Colonic mucosa (tissue), 4 donors: Measurements from ENCODE around the gene TBCD. TPM values are rescaled to one million over a fixed set of nuclear protein-coding genes. Genes with fewer than 3 reads are reported as not detected.

Source experiments
- DNase-seq: peaks from one replicate; pipeline ENCODE4 v3.0.0-alpha.2; 2020
- H3K27ac ChIP-seq: fragments of 200-600 bp; one replicate; pipeline ENCODE4 v1.8.0; 2021
- H3K27me3 ChIP-seq: fragments of 200-600 bp; one replicate; pipeline ENCODE4 v1.8.0; 2021
- H3K36me3 ChIP-seq: fragments of 200-600 bp; one replicate; pipeline ENCODE4 v1.8.0; 2021
- H3K4me1 ChIP-seq: fragments of 200-600 bp; one replicate; pipeline ENCODE4 v1.8.0; 2021; ENCODE audit warnings: mild to moderate bottlenecking
- H3K4me3 ChIP-seq: fragments of 200-600 bp; one replicate; pipeline ENCODE4 v1.8.0; 2021
- H3K9ac ChIP-seq, 2 donors: one replicate each; pipeline ENCODE4 v1.7.0; 2013; ENCODE audit warnings: control low read depth in 2 of 2, low read depth in 2 of 2, low read length in 2 of 2
- H3K9me3 ChIP-seq: fragments of 200-600 bp; one replicate; pipeline ENCODE4 v1.8.0; 2021
- intact Hi-C: fragments of 100-400 bp; cut with DNase I; formaldehyde crosslinking; loops from one replicate; pipeline ENCODE4 v1.14.1; 2022
- total RNA-seq, 2 donors: library from RNA; stranded (reverse); fragmentation: NEBNext Ultra II Directional in 1 of 2; extraction: Animal tissue kit (Norgen Biotek cat#: 25700) in 1 of 2; gene quantifications; one replicate each; pipeline ENCODE4 v1.2.1, GENCODE V29; 2021
- TF ChIP-seq, protein P1 (sequence below): fragments of 200-600 bp; IDR thresholded peaks from one replicate; pipeline ENCODE4 v1.8.0; 2022; ENCODE audit warnings: antibody characterized with exemption, mild to moderate bottlenecking
- donor health status: healthy.
- donor health status: DM: no; HTN: no; CAD: no.
- donor health status: DM: no; HTN: no; CAD: no.

TBCD gene
- total RNA-seq, 2 donors from 2014 or later: 49.2 to 101 TPM

- no peaks in the 10 kb centered on the region for H3K36me3 ChIP-seq
- no peaks in the 10 kb centered on the region for H3K27me3 ChIP-seq
- no peak overlapping the region for H3K4me3 ChIP-seq
- no peak for DNase-seq
- H3K9ac ChIP-seq: no peak overlapping the region
- H3K27ac ChIP-seq: no peak overlapping the region
- H3K9me3 ChIP-seq: no peaks in the 10 kb centered on the region
- intact Hi-C loops: no loop called here
- TF ChIP-seq, protein P1, sequence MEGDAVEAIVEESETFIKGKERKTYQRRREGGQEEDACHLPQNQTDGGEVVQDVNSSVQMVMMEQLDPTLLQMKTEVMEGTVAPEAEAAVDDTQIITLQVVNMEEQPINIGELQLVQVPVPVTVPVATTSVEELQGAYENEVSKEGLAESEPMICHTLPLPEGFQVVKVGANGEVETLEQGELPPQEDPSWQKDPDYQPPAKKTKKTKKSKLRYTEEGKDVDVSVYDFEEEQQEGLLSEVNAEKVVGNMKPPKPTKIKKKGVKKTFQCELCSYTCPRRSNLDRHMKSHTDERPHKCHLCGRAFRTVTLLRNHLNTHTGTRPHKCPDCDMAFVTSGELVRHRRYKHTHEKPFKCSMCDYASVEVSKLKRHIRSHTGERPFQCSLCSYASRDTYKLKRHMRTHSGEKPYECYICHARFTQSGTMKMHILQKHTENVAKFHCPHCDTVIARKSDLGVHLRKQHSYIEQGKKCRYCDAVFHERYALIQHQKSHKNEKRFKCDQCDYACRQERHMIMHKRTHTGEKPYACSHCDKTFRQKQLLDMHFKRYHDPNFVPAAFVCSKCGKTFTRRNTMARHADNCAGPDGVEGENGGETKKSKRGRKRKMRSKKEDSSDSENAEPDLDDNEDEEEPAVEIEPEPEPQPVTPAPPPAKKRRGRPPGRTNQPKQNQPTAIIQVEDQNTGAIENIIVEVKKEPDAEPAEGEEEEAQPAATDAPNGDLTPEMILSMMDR: no peak
- H3K4me1 ChIP-seq: no peaks in the 10 kb centered on the region
Observed at GRCh38 chr17:82932518-82933310, 180.8 kb downstream of the TBCD start.

- no peaks in the 10 kb centered on the region for H3K9me3 ChIP-seq
- H3K27me3 ChIP-seq: no peaks in the 10 kb centered on the region
- H3K36me3 ChIP-seq: no peaks in the 10 kb centered on the region
- no peak overlapping the region for H3K9ac ChIP-seq
- no peak for DNase-seq
- no peaks in the 10 kb centered on the region for H3K4me1 ChIP-seq
- intact Hi-C loops: no loop called here
- no peak overlapping the region for H3K4me3 ChIP-seq
- H3K27ac ChIP-seq: no peak overlapping the region
- TF ChIP-seq, protein P1: no peak
Observed at GRCh38 chr17:82933911-82934310, 182.0 kb downstream of the TBCD start.

GRCh38 chr17:82935966-82936767, 184.3 kb downstream of the TBCD start:
- DNase-seq: no peak
- Histone ChIP-seq H3K4me3 (no peak overlapping the region), H3K9me3 (no peaks in the 10 kb centered on the region), H3K9ac (no peak overlapping the region), H3K36me3 (no peaks in the 10 kb centered on the region), H3K27me3 (no peaks in the 10 kb centered on the region), H3K27ac (no peak overlapping the region), H3K4me1 (no peaks in the 10 kb centered on the region)
- intact Hi-C loops: no loop called here
- TF ChIP-seq, protein P1: no peak

GRCh38 chr17:82936768-82937171, 184.9 kb downstream of the TBCD start:
- no peaks in the 10 kb centered on the region for H3K27me3 ChIP-seq
- H3K27ac ChIP-seq: no peak overlapping the region
- H3K4me3 ChIP-seq: no peak overlapping the region
- no peaks in the 10 kb centered on the region for H3K9me3 ChIP-seq
- H3K9ac ChIP-seq: no peak overlapping the region
- no peaks in the 10 kb centered on the region for H3K4me1 ChIP-seq
- TF ChIP-seq, protein P1: no peak
- H3K36me3 ChIP-seq: no peaks in the 10 kb centered on the region
- no peak for DNase-seq
- intact Hi-C loops: no loop called here

GRCh38 chr17:82937411-82938371, 185.8 kb downstream of the TBCD start:
- H3K4me1 ChIP-seq: no peaks in the 10 kb centered on the region
- no peaks in the 10 kb centered on the region for H3K27me3 ChIP-seq
- no peak for DNase-seq
- peaks cover 6% of the 10 kb centered on the region for H3K36me3 ChIP-seq
- H3K27ac ChIP-seq: no peak overlapping the region
- intact Hi-C loops: no loop called here
- H3K9ac ChIP-seq: no peak overlapping the region
- TF ChIP-seq, protein P1: no peak
- H3K9me3 ChIP-seq: no peaks in the 10 kb centered on the region
- H3K4me3 ChIP-seq: no peak overlapping the region
